Activated CD4-positive, CD25-positive, alpha-beta regulatory T cell (primary cell): ENCODE data around the gene BHLHA9.

ENCODE experiments used
- DNase-seq, 4 experiments: peaks; one replicate each; lab custom pipeline; 2025; lab: John Stamatoyannopoulos, UW

Gene BHLHA9

GRCh38 chr17:1255041-1255440 lies 15.2 kb upstream of the BHLHA9 start:
- no peak for DNase-seq

GRCh38 chr17:1256699-1257098 lies 13.5 kb upstream of the BHLHA9 start:
- no peak for DNase-seq

- no peak for DNase-seq
These were observed 10.0 kb upstream of the BHLHA9 start for GRCh38 chr17:1260086-1260769.

GRCh38 chr17:1260770-1261161 lies 9.5 kb upstream of the BHLHA9 start:
- DNase-seq: no peak

- no peak for DNase-seq
These were observed 6.0 kb upstream of the BHLHA9 start for GRCh38 chr17:1264196-1264595.

GRCh38 chr17:1267471-1267943 lies 2.7 kb upstream of the BHLHA9 start:
- DNase-seq: no peak

GRCh38 chr17:1271030-1271423 lies 783 bp downstream of the BHLHA9 start:
- DNase-seq: no peak

- no peak for DNase-seq
These were observed 1.2 kb downstream of the BHLHA9 start for GRCh38 chr17:1271441-1271840.

GRCh38 chr17:1272701-1273100 lies 2.5 kb downstream of the BHLHA9 start:
- DNase-seq: no peak

GRCh38 chr17:1273492-1274244 lies 3.4 kb downstream of the BHLHA9 start:
- no peak for DNase-seq

GRCh38 chr17:1274245-1274608 lies 4.0 kb downstream of the BHLHA9 start:
- DNase-seq: no peak

GRCh38 chr17:1275205-1275961 lies 5.1 kb downstream of the BHLHA9 start:
- no peak for DNase-seq

- DNase-seq: peak; percentile 54 to 62 (median 58)
These were observed 5.9 kb downstream of the BHLHA9 start for GRCh38 chr17:1275962-1276736.

- no peak for DNase-seq
These were observed 10.4 kb downstream of the BHLHA9 start for GRCh38 chr17:1280652-1281051.

- no peak for DNase-seq
These were observed 16.3 kb downstream of the BHLHA9 start for GRCh38 chr17:1286379-1287106.

- DNase-seq: no peak
These were observed 19.5 kb downstream of the BHLHA9 start for GRCh38 chr17:1289695-1290094.

GRCh38 chr17:1290676-1291075 lies 20.4 kb downstream of the BHLHA9 start:
- no peak for DNase-seq

GRCh38 chr17:1294157-1294717 lies 24.0 kb downstream of the BHLHA9 start:
- DNase-seq: peak in 3 of 4 experiments; percentile 13 to 65 (median 62)

GRCh38 chr17:1298606-1299005 lies 28.4 kb downstream of the BHLHA9 start:
- DNase-seq: peak in 1 of 4 experiments; percentile 20

- no peak for DNase-seq
These were observed 29.5 kb downstream of the BHLHA9 start for GRCh38 chr17:1299552-1300370.
